AG04450 (cell line): ENCODE measurements around the gene FAR2. TPM values are rescaled to one million over a fixed set of nuclear protein-coding genes. Genes with fewer than 3 reads are reported as not detected.

Experiments
- CTCF ChIA-PET: fragments of 300-600, 350-600 bp; formaldehyde crosslinking; extraction: SDS; loops from one replicate; lab custom pipeline; 2022; ENCODE audit warnings: antibody characterized with exemption, inconsistent platforms; lab: Charles Lee
- POLR2A ChIA-PET: fragments of 350-600 bp; formaldehyde crosslinking; extraction: SDS; loops from one replicate; lab custom pipeline; 2021; ENCODE audit warnings: antibody characterized with exemption, inconsistent platforms; lab: Yijun Ruan, JAX
- DNase-seq: peaks from one replicate; pipeline ENCODE4 v3.0.0-alpha.2; 2011; ENCODE audit warnings: low read depth, low spot score
- H3K27ac ChIP-seq: one replicate; pipeline ENCODE4 v1.5.1; 2012; ENCODE audit warnings: low read depth, low read length, control low read depth
- H3K27me3 ChIP-seq: one replicate; pipeline ENCODE4 v1.6.0; 2012; ENCODE audit warnings: low read length; ENCODE audit not compliant: control insufficient read depth, insufficient read depth
- H3K4me3 ChIP-seq: 2 replicates; pipeline ENCODE4 v1.5.1; 2011; ENCODE audit warnings: mild to moderate bottlenecking, low read depth, low read length, control low read depth
- H3K9me3 ChIP-seq: 2 replicates; pipeline ENCODE4 v1.5.1; 2012; ENCODE audit warnings: low read length; ENCODE audit not compliant: control insufficient read depth, insufficient read depth
- polyA plus RNA-seq: library from polyadenylated mRNA; depleted of rRNA; stranded (reverse); fragments of >200 nt; gene quantifications from 2 replicates; pipeline ENCODE4 v1.2.3, GENCODE V29; 2011
- TF ChIP-seq, protein P1 (sequence below): IDR thresholded peaks from 2 replicates; pipeline ENCODE4 v1.5.1; 2011; ENCODE audit warnings: low read depth, low read length, control low read depth, inconsistent platforms

Gene FAR2
- polyA plus RNA-seq, 1 experiment, result 3.4 TPM

DNA sequence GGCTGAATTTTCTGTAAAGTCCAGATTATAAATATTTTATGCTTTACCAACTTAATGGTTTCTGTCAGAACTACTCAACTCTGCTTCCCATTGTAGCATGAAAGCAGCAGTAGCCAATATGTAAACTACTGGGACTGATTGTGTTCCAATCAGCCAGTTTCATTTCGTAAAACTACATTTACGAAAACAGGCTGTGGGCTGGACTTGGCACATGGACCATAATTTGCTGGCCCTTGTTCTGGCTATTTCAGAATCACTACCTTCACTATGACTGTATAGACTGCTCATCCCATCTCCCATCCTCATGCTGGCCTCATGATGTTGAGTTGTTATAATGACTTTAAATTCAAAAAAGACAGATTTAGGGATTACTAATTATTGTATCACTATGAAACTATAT lies 38.7 kb downstream of the FAR2 start:
- ChIA-PET CTCF (no interaction called here), POLR2A (no interaction called here)
- Histone ChIP-seq H3K9me3 (no peaks in the 10 kb centered on the region), H3K27me3 (no peaks in the 10 kb centered on the region), H3K4me3 (no peak overlapping the region), H3K27ac (no peak overlapping the region)
- no peak for DNase-seq
- TF ChIP-seq, protein P1, sequence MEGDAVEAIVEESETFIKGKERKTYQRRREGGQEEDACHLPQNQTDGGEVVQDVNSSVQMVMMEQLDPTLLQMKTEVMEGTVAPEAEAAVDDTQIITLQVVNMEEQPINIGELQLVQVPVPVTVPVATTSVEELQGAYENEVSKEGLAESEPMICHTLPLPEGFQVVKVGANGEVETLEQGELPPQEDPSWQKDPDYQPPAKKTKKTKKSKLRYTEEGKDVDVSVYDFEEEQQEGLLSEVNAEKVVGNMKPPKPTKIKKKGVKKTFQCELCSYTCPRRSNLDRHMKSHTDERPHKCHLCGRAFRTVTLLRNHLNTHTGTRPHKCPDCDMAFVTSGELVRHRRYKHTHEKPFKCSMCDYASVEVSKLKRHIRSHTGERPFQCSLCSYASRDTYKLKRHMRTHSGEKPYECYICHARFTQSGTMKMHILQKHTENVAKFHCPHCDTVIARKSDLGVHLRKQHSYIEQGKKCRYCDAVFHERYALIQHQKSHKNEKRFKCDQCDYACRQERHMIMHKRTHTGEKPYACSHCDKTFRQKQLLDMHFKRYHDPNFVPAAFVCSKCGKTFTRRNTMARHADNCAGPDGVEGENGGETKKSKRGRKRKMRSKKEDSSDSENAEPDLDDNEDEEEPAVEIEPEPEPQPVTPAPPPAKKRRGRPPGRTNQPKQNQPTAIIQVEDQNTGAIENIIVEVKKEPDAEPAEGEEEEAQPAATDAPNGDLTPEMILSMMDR, result no peak

DNA sequence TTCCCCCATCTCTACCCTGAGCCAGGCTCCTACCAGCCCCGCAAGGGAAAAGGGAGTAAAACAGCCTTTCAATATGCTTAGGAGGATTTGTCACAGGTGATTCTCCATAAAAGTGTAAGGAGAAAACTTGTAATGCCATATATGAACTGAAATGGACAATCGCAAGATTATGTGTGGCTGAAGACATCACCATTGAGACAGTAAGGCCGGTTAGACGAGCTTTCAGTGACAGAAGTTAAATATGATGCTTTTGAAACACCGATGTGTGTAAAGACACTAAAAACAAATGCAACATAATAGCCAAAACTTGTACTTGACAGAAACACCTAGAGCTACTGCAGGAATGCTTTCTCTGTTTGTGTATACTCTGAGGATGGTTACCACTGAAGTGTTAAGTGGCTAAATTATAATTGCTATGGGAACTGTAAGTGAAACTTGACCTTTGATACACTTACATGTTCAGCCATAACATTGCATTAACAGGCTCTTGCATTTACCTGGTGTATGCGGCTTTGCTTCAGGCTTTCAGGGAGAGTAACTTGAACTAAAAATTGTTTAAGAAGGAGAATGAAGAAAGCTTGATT lies 42.3 kb downstream of the FAR2 start:
- Histone ChIP-seq H3K4me3 (no peak overlapping the region), H3K27me3 (no peaks in the 10 kb centered on the region), H3K9me3 (no peaks in the 10 kb centered on the region), H3K27ac (no peak overlapping the region)
- CTCF ChIA-PET, result no interaction called here
- TF ChIP-seq, protein P1, result no peak
- POLR2A ChIA-PET, result no interaction called here
- DNase-seq, result no peak

DNA sequence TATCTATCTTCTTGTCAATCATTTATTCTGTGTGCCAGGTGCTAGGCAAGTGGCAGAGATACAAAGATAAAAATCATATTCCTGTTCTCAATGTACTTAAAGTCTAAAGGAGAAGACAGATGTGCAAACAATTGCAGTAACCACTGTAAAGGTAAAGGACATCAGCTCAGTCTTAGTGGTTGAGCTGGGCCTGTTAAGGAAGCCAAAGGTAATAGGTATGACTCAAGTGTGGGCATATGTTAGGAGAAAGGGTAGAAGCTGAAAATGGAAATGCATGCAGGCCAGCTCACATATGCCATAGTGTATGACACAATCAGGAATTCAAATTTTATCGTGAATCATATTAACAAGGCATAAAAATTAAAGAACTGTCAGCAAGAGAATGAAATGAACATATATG lies 49.8 kb downstream of the FAR2 start:
- POLR2A ChIA-PET, result no interaction called here
- Histone ChIP-seq H3K27me3 (peaks cover 2% of the 10 kb centered on the region), H3K4me3 (no peak overlapping the region), H3K27ac (no peak overlapping the region), H3K9me3 (no peaks in the 10 kb centered on the region)
- TF ChIP-seq, protein P1, result no peak
- CTCF ChIA-PET, result interaction anchor here (0.6 kb wide), 1 partner anchor 9 kb away, joined by 3 read pairs; no protein-coding TSS in a partner anchor
- DNase-seq, result no peak

DNA sequence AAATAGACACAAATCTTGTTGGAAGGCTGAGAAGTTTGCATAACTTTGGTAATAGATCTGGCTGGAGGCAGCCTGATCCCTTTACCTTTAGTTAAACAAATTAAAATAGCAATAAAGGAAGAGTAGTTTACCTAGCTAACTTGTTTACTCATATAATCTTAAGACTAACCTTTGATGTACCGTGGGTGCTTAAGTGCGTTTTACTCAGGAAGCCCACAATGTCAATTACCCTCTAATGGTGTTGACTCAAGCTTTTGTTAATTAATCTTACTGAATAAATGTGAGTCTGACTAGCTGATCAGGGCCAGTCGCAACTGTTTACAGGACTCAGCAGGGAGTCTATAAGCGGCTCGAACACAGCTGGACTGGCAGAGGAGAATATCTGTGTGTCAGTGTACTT lies 51.5 kb downstream of the FAR2 start:
- no peak overlapping the region for H3K4me3 ChIP-seq
- ChIA-PET POLR2A (no interaction called here), CTCF (no interaction called here)
- H3K27me3 ChIP-seq, result peaks cover 2% of the 10 kb centered on the region
- H3K27ac ChIP-seq, result no peak overlapping the region
- no peaks in the 10 kb centered on the region for H3K9me3 ChIP-seq
- no peak for DNase-seq
- TF ChIP-seq, protein P1, result no peak

DNA sequence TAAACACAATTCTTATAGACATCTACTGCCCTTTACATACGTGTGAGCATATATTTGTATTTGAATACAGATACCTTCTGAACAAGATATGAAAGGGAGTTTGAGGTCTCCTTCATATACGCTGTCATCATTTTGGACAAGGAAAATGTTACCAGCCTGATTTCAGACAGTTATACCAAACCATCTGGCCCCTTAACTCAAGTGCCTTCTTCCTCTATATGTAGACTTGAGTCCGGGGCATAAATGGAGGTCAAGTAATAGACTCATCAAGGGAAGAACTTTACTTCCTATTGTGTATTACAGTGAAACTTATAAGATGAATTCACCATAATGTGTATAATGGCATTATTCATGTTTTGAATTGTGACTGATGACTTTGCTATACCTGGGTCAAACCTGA lies 52.2 kb downstream of the FAR2 start:
- ChIA-PET POLR2A (no interaction called here), CTCF (no interaction called here)
- DNase-seq, result no peak
- Histone ChIP-seq H3K4me3 (no peak overlapping the region), H3K27ac (no peak overlapping the region), H3K9me3 (no peaks in the 10 kb centered on the region), H3K27me3 (peaks cover 2% of the 10 kb centered on the region)
- TF ChIP-seq, protein P1, result no peak
